HG03521 (cell line): ENCODE results near the gene FXR2.
"Not testable (repeated sequence)": the region's sequence is repeated elsewhere in the genome, so short reads cannot be mapped to it uniquely, and the experiment has no call there.

Experiments used
- ATAC-seq: cut with Tn5 transposase; IDR thresholded peaks from one replicate; pipeline ENCODE4 v1.9.1; 2021; ENCODE audit warnings: mild to moderate bottlenecking, moderate library complexity; ENCODE audit not compliant: unreplicated experiment

Gene FXR2

DNA sequence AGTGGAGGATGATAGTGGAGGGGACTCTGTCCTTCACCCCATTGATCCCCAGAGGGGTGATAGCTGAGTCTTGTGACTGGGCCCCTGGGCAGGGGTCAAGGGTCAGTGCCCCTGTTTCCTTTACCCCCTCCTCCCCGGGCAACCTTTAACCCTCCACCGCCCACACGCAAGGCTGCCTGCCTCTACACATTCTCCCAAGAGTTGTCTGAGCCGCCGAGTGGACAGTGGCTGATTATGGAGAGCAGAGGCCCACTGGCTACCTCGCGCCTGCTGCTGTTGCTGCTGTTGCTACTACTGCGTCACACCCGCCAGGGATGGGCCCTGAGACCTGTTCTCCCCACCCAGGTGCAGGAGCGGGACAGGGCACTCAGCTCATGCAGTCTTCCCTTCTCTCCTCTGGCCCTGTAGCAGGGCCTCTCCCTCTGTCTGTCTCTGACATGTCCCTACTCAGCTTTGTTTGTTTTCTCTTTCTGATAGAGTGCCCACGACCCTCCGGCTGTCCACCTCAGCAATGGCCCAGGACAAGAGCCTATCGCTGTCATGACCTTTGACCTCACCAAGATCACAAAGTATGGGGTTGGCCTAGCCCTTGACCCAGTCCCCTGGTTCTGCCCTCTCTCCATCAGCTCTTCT, 15.4 kb upstream of the FXR2 start, which contains the start of gene SHBG:
TSS of gene SHBG (plus strand) at position 197 of the 633 bp plus-strand sequence. CDS start at position 235, 38 bp downstream.
- ATAC-seq: no peak

DNA sequence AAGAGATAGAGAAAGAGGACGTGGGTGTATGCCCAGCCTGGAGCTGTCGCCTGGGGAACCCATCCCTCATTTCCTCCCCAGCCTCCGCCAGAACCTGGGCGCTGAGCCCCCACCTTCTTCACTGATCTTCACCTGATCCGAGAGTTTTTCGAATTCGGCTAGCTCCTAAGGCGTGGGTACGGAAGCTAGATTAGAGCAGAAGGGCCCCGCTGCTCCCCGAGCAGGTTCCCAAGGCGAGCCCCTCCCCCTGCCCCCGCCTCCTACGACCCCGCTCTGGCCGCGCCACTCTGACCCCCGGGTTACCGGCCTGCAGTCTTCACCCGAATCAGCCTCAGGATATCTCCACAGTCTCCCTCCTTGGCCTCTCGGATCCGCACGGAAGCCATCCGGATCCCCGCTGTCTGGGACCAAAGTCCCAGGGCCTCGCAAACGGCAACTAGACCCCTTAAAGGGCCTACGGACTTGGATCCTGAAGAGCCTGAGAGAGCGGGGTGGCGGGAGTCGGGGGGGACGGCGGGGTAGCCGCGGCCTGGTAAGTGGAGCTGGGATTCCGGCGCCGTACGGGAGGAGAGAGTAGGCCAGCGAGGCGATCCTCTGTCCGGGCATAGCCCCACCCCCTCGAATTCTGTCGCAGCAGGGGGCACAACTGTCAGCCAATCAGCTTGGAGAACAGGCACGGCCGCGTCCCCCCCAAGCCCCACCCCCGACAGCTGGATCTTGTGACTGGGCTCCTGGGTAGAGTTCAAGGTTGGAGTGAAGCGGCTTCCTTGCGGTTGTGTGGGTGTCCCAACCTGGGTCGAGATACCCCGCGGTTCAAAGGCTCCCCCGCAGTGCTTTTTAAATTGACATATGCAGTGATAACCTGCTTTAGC, 12.8 kb upstream of the FXR2 start, which contains the start of gene SAT2:
TSS of gene SAT2 (minus strand) at position 572 of the 872 bp plus-strand sequence. CDS start at position 386, 186 bp downstream.
- peak; percentile 85 for ATAC-seq

DNA sequence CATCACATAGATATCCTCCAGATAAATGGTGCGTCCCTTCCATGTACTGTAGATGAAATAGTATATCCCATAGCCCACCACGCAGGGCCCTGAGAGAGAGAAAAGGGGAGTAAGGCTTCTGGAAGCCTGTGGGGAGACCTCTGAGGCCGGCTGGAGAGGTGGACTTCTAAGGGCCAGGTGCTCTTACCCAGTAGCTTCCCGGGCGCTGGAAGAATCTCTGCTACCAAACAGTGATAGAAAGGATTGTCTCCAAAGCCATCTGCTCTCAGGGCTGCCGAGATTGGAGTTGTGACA, 12.2 kb upstream of the FXR2 start:
- ATAC-seq: no peak

DNA sequence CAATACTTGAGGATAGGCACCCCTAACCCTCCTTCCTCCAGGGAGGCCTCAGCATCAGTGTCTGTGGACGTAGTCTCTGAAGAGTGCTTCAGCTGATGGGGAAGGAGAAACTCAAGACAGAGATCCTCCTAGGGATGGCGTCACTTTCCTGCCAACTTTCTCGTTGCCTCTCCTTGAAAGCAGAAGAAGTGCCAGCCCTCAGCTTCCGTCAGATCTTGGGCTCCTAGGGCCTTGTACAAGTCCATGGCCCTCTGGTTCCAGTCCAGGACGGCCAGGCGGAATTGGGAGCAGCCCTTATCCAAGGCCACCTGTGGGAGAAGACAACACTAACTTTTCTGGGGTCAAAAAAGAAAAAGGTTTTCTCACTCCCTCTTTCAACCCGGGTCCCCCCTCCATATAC, 11.6 kb upstream of the FXR2 start:
- ATAC-seq: no peak

DNA sequence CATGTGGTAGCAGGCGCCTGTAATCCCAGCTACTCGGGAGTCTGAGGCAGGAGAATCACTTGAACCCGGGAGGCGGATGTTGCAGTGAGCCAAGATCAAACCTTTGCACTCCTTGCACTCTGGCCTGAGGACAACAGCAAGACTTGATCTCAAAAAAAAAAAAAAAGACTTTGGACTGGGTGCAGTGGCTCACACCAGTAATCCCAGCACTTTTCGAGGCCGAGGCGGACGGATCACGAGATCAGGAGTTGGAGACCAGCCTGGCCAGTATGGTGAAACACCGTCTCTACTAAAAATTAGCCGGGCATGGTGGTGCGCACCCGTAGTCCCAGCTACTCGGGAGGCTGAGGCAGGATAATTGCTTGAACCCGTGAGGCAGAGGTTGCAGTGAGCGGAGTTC, 11.1 kb upstream of the FXR2 start:
- ATAC-seq: not testable (repeated sequence)

DNA sequence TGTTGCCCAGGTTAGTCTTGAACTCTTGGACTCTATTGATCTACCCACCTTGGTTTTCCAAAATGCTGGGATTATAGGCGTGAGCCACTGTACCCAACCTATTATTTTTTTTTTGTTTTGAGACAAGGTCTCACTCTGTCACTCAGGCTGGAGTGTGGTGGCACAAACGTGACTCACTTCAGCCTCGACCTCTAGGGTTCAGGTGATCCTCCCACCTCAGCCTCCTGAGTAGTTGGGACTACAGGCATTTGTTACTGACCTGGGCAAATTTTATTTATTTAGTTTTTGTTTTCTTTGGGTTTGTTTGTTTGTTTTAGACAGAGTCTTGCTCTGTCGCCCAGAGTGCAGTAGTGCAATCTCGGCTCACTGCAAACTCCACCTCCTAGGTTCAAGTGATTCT, 9.0 kb upstream of the FXR2 start:
- ATAC-seq: no peak

DNA sequence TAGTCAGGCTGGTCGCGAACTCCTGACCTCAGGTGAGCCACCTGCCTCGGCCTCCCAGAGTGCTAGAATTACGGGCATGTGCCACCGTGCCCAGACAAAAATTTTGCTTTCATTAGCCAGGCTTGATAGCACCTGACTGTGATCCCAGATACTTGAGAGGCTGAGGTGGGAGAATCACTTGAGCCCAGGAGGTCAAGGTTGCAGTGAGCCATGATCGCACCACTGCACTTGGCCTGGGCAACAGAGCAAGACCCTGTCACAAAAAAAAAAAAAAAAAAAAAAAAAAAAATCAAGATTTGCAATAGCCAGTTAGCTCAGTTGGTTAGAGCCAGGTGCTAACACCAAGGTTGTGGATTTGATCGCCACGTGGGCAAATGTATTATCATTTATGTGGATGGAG, 6.1 kb upstream of the FXR2 start:
- ATAC-seq: no peak

DNA sequence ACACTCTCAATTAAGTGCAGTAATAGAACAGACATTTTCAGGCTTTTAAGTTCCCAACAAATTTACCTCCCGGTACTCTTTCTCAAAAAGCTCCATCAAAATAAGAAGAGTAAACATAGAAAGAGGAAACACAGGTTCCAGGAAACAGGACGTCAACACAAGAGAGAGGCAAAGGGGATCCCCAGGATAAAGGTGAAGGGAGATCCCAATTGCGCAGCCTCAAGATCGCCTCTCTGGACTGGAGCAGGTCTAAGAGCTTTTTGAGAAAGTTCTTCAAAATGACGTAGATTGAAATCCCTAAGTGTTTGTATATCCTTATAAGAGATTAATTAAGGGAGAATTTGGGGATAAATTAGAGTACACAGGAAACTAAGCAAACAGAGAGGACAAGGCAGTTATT, 3.9 kb upstream of the FXR2 start:
- ATAC-seq: no peak

DNA sequence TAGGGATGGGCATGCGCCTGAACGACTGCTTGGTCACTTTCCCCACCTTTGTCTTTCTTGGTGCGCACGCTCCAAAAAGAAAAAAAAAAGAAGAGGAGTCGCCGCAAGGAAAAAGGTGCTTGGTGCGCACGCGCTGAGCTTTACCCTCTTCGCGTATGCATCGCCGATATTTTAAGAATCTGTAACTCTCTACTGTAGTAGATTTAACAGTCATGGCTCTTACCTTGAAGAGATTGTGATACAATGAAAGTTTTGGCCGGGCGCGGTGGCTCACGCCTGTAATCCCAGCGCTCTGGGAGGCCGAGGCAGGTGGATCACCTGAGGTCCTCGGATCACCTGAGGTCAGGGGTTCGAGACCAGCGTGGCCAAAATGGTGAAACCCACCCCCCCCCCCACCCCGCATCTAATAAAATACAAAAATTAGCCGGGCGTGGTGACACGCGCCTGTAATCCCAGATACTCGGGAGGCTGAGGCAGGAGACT, 609 bp upstream of the FXR2 start:
- ATAC-seq: no peak

DNA sequence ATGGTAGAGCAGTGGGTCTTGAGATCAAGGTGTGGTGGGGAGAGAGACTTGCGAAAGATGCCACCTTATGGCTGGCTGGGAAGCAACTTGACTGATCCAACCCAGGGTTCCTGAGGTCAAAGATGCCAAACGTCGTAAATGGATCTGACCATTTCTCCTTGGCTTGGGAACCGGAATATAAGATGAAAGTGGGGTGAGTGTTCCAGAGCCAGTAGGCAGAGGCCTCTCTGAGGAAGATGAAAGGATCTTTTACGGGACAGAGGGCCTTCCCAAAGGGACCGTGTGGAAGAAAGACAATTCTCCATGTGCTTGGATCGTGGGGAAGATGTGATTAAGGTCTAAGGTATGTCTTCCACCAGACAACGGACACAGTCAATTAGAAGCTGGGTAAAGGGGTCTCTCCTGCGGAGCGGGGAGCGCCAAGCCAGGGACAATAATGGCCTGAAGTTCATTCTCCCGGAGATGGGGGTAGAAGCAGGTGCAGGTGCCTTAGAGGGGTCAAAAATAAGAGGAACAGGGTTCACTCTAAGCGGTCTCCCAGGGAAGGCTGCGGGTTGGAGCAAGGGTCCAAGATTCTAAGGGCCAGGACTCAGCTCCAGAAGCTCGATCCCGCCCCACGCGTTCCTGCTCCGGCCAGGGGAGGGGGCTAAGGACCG, 800 bp downstream of the FXR2 start:
- ATAC-seq: no peak

DNA sequence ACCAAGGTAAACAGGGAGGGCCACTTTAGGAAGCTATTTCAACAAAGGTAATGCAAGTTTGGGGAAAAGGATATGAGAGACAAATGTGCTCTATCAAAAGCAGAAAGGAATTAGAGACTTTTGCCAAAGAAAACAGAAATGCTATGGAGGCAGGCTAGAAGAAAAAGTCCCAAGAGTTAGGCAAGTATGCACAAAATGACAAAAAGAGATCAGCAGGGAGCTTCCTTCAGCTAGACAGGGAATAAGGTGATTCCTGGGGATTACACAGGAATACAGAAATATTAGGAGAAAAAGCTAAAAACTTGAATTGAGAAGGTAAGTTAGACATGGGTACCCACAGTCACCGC, 2.4 kb downstream of the FXR2 start:
- ATAC-seq: no peak

DNA sequence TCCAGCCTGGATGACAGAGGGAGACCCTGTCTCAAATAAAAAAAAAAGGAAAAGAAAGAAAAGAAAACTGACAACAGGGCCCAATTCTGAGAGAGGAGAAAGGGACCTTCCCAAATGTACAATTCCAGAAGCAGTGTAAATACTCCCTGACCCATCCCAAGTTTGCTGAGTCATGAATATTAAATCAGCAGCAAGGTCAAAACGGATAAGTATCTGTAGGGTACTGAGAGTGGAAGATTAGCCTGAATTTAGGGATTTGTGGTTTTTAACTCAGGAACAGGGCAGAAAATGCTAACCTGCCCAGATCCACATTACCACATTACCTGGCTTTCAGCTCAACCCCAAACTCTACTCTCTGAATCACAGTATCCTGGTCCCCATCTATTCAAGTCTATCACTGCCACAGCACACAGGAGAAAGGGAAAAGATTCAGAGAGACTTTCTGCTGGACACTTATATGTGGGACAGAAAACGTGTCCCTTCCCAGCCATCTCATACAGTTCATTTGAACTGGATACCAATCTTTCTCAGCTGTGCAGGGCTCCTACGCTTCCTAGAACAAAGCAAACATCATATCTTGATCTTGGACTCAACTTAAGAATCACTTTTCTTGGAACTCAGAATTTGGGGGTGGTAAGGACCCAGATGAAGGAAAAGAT, 2.9 kb downstream of the FXR2 start:
- ATAC-seq: no peak

DNA sequence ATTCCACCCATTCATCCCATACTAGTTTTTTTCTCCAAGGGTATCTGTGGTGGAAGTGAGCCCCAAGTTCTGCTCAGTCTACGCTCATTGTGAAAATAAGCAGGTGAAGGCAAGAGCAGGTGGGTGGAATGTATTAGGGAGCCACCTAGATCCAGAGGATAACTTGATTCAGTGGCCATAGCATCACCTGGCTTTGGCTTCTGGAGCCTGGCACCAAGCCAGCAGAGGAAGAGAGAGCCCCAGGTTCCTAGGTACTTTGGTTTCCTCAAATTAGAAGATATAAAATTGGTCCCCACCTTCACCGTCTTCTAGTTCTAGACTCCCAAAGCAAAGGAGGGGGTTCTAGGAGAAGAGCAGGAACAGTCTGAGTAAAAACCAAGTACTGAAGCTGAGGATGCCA, 4.1 kb downstream of the FXR2 start:
- no peak for ATAC-seq

DNA sequence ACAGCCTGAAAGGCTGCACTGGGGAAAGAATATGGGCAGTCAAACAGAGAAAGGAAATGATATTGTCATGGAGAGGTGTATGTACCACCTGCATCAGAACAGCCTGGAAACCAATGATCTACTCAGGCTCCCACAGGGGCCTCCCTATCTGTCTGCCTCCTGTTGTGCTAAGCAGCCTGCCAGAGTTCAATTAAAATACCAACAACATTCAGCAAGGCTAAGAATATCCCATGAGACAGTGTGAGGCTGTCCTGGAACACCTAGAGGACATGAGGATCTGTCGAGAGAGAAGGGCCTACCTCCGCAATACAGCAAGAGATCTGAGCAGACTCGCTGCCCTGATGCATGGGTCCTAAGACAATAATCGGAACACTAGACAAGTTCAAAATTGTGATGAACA, 8.4 kb downstream of the FXR2 start:
- no peak for ATAC-seq

DNA sequence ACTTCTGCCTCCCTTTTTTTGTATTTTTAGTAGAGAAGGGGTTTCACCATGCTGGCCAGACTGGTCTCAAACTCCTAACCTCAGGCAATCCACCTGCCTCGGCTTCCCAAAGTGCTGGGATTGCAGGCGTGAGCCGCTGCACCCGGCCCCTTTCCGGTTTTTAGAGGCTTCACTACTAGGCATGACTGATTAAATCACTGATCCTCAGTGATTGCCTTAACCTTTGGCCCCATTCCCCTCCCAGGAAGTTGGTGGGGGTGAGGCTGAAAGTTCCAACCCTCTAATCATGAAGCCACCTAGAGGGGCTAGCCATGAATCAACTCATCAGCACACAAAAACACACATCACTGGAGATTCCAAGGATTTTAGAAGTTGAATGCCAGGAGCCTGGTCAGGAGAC, 17.1 kb downstream of the FXR2 start:
- ATAC-seq: not testable (repeated sequence)

DNA sequence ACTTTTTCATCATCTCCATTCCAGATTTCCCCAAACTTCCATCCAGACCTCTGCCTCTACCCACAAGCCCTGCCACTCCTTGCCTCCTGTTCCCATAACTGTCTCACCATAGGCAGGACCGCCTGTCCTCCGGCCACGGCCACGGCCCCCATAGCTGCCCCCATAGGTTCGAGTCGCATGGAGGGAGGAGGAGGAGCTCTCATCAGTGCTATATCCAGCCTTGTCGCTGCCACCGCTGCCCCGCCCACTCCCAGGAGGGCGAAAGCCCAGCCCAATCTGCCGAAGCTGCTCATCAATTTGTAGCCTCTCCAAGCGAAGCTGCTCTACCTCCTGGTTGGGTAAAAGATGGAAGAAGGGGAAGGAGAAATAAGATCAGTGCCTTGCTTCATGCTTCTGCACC, 21.4 kb downstream of the FXR2 start:
- no peak for ATAC-seq

DNA sequence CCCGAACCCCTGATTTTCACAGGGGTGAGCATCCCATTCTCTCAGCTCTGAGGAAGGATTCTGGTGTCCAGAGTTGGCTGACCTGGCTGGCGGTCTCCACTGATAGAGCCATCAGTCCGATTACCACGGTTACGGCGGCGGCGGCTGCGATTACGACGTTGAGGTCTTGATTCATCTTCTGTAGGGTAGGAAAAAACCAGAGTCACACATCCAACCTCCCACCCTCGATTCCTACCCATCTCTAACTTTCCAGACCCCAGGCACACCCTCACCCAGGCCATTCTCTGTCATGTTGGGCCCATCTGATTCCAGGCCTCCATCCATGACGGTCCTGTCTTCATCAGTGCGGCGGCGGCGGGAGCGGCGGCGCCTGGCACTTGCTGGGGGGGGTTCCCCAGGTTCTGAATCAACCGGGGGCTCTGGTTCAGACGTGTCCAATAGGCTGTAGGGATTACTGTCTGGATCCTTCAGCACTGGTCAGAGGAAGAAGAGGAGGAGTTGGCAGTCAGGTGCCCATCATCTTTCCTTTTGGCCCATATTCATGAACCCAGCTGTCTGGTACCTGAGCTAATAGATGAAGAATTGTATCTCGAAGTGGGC, 22.2 kb downstream of the FXR2 start:
- ATAC-seq: no peak

DNA sequence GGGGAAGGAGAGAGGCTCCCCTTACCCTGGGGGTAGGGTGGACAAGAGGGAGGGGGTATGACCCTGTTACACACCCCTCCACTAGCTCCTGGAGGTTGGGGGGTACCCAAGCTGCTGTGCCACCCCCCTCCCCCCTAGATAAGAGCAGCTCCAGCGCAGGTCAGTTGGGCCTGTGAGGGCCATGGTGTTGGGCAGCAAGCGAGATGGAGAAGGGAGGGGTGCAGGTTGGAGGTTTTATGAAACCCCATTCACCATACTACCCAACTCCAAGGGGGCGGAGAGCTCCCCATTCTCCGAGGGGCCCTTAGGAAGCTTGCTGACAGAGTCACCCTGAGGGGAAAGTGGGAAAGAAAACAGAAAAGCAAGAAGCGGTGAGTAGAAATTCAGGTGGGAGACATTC, 23.1 kb downstream of the FXR2 start:
- no peak for ATAC-seq

DNA sequence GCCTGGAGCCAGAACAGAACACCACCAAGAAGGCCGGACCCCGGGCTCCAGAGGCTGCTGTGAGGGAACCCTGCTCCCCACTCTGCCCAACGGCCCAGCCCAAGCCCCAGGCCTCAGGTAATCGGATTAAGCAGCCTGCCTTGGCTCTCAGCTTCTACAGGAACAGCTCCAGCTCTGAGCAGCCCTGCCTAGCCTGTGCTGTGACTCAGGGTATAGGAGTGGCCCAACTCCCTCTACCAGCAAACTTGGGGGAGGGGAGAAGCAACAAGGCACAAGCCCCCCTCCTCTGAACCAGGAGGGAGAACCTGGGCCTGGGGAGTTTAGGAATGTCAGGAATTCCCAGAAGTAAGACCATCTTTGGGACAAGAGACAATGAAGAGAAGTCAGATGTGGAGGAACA, 24.0 kb downstream of the FXR2 start:
- no peak for ATAC-seq

DNA sequence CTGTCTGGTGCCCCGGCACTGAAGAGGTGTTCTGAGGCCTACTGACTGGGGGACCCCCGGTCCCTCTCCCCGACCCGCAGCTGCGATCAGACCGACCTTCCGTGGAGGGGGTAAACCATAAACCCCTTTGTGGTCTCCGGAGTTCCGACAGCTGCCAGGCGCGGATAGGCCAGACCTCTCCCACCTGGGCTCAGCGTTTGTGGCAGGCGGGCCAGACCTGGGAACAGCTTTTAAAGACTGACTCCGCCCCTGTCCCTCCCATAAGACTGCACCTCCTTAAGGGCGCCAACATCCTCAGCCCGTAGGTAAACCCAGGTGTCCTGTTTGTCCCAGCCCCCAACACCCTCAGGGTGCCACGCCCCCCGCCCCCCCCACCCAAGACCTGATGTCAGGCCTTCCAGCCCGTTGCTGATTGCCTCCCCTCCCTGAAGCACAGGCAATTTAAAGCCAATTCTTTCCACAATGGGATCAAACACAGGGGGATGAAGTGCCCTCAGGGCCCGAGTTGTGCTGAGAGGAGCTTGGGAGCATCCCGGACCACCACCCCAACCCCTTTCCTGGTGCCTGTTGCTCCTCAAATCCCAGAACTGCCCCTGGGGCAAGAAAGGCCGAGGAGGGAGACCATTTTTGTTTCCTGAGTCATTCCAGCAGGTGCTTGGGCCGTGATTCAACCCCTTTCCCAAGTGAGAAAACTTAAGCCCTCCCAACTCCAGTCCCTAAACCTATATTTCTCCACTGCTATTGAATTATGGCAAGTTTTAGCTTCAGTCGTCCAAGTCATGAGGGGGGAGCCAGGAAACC, 24.6 kb downstream of the FXR2 start, which contains the start of gene SOX15:
TSS of gene SOX15 (minus strand) at position 204 of the 801 bp plus-strand sequence. CDS start 418 bp downstream, outside the sequence.
- ATAC-seq: no peak
